Transverse colon (tissue), 4 donors: Measurements from ENCODE around the gene FCER2. TPM values are rescaled to one million over a fixed set of nuclear protein-coding genes. Genes with fewer than 3 reads are reported as not detected.

Experiments
- DNase-seq: peaks from one replicate; pipeline ENCODE4 v3.0.0-alpha.2; 2019
- H3K27ac ChIP-seq, 4 donors: fragments of 200-600 bp; sonication (generic); 2 replicates each; pipeline ENCODE4 v1.5.1; 2016 to 2018; ENCODE audit warnings: inconsistent platforms in 4 of 4
- H3K27me3 ChIP-seq: fragments of 200-600 bp; sonication (generic); 2 replicates; pipeline ENCODE4 v1.5.1; 2017; ENCODE audit warnings: inconsistent platforms
- H3K36me3 ChIP-seq, 4 donors: fragments of 200-600 bp; sonication (generic); 2 replicates each; pipeline ENCODE4 v1.5.1; 2017 to 2019; ENCODE audit warnings: inconsistent platforms in 4 of 4
- H3K4me1 ChIP-seq, 4 donors: fragments of 200-600 bp; sonication (generic); 2 replicates each; pipeline ENCODE4 v1.5.1; 2017 to 2020; ENCODE audit warnings: inconsistent platforms in 4 of 4
- H3K4me3 ChIP-seq, 4 donors: fragments of 200-600 bp; sonication (generic); 1 replicate in 1 of 4; 2 replicates in 3 of 4; pipeline versions ENCODE4 v1.5.1 to v1.6.1; 2017 to 2019; ENCODE audit warnings: inconsistent platforms in 4 of 4
- H3K9me3 ChIP-seq, 2 donors: fragments of 200-600 bp; sonication (generic); 2 replicates each; pipeline ENCODE4 v1.5.1; 2017 to 2019; ENCODE audit warnings: inconsistent platforms in 2 of 2
- CTCF ChIP-seq, 5 experiments: fragments of 200-600 bp in 3 of 5; fragments of 450-650 bp in 2 of 5; sonication (generic) in 3 of 5; IDR thresholded peaks; 1 replicate in 2 of 5; 2 replicates in 3 of 5; pipeline ENCODE4 v1.5.1; 2016 to 2017; ENCODE audit warnings: antibody characterized with exemption in 5 of 5, inconsistent platforms in 3 of 5, mild to moderate bottlenecking in 2 of 5, moderate library complexity in 1 of 5
- EP300 ChIP-seq: sonication (generic); formaldehyde crosslinking; IDR thresholded peaks from one replicate; pipeline ENCODE4 v1.6.1; 2017; ENCODE audit warnings: antibody characterized with exemption, low read depth
- POLR2A ChIP-seq: fragments of 450-650 bp; IDR thresholded peaks from one replicate; pipeline ENCODE4 v1.6.1; 2016; ENCODE audit warnings: antibody characterized with exemption, mild to moderate bottlenecking, moderate library complexity
- POLR2AphosphoS5 ChIP-seq, 3 donors: sonication (generic); formaldehyde crosslinking; IDR thresholded peaks; one replicate each; pipeline ENCODE4 v1.6.1; 2016; ENCODE audit warnings: antibody characterized with exemption in 3 of 3
- WGBS, 2 donors: methylation state at CpG; one replicate each; pipeline ENCODE4 v1.1.5; 2018; ENCODE audit warnings: low coverage in 1 of 2; 5-methylcytosine and 5-hydroxymethylcytosine counted together
- in situ Hi-C, 4 donors: fragments of 200-750 bp; cut with MboI; loops; one replicate each; pipeline versions ENCODE4 v1.15.0 to v1.15.1; 2017; ENCODE audit warnings: low sequenced_read_pairs in 3 of 4, low pct_ligation_motif_present in 1 of 4, low pct_unique_long_range_greater_than_20kb in 1 of 4
- intact Hi-C: fragments of 100-400 bp; cut with DNase I; formaldehyde crosslinking; loops from one replicate; pipeline ENCODE4 v1.15.1; 2023; ENCODE audit warnings: low total_unique reads
- total RNA-seq, 4 donors: library from RNA; depleted of rRNA; stranded (reverse); fragments of >200 nt; gene quantifications; one replicate each; pipeline ENCODE4 v1.1.0, GENCODE V29; 2016

Gene FCER2
- total RNA-seq, 4 donors from 2014 or later: 0.27 to 10.1 (median 4.3) TPM; not detected in 1

- H3K4me3 ChIP-seq: peak overlapping the region; percentile 76 to 98 (median 94)
- intact Hi-C loops: loop anchor here (10.0 kb wide), 1 partner anchor 587 kb away; no protein-coding TSS in a partner anchor
- peak; percentile 82 for DNase-seq
- no peaks in the 10 kb centered on the region for H3K36me3 ChIP-seq
- 14 to 44% methylated on average over 5 to 42 of the region's 43 CpGs for WGBS, 2 donors
- in situ Hi-C loops: loop anchor here in 1 of 4 donors (10.0 kb wide), 1 partner anchor 117 kb away; no protein-coding TSS in a partner anchor
- H3K27ac ChIP-seq: peak overlapping the region; percentile 84 to 90 (median 89)
- TF ChIP-seq POLR2AphosphoS5 (IDR thresholded peaks at IDR 0.05) (no peak), POLR2A (no peak), CTCF (IDR thresholded peaks at IDR 0.05) (peak; percentile 34 to 77 (median 56))
- no peaks in the 10 kb centered on the region for H3K9me3 ChIP-seq
- H3K4me1 ChIP-seq: peaks cover 0 to 14% (median 9%) of the 10 kb centered on the region in 4 donors
- H3K27me3 ChIP-seq: peaks cover 16% of the 10 kb centered on the region
These were observed 20.4 kb downstream of the FCER2 start for GRCh38 chr19:7681340-7682174.

DNA sequence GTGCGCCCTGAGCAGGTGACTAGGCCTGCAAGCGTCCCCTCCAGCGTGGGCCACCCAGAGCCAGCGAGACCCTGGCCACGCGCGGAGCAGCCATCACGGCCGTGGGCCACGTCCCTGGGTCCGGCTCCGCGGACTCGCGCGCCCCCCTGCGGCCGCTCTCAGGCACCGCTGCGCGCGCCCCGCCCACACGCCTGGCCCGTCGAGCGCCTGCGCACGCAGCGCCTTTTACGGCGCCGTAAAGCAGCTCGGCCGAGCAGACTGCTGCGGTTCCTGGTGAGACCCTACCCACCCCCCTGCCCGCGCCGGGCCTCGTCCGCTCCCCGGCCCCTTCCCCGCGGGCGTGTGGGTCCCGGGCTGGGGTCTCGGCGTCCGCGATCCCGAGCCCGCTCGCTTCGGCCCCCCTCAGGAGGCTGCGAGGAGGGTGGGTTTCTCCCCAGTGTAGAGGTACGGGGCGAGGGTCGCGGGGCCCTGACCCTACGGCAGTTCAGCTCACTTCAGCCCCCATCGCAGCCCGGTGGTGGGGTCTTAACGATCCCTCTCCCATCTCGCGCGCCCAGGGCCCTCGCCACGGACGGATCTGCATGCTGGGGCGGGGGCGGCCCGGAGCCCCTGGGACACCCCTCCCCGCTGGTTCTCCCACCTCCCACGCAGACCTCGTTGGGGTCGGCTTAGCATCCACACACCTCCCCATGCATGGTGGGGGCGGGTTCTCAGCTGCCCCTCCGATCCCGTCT, 21.2 kb downstream of the FCER2 start, which contains the start of gene TRAPPC5:
Gene TRAPPC5 (plus strand): TSS at position 228 of the 734 bp plus-strand sequence. CDS start 1,421 bp downstream, outside the sequence.
- peak; percentile 89 for DNase-seq
- Histone ChIP-seq H3K4me1 (peaks cover 0 to 14% (median 9%) of the 10 kb centered on the region in 4 donors), H3K4me3 (peak within 1 kb of the TSS; percentile 76 to 98 (median 94)), H3K27ac (peak within 1 kb of the TSS; percentile 84 to 90 (median 89)), H3K9me3 (no peaks in the 10 kb centered on the region), H3K36me3 (no peaks in the 10 kb centered on the region), H3K27me3 (peaks cover 24% of the 10 kb centered on the region)
- WGBS, 2 donors: 1% methylated on average over 24 of the region's 79 CpGs; no CpG with 5 or more reads in 1 of the 2 donors
- intact Hi-C loops (loop anchor here (10.0 kb wide), 1 partner anchor 586 kb away; no protein-coding TSS in a partner anchor), in situ Hi-C loops (loop anchor here in 1 of 4 donors (10.0 kb wide), 1 partner anchor 116 kb away; no protein-coding TSS in a partner anchor)
- TF ChIP-seq POLR2A: peak; percentile 32
- peak in 4 of 5 experiments; percentile 83 to 98 (median 90) for TF ChIP-seq CTCF (IDR thresholded peaks at IDR 0.05)
- TF ChIP-seq POLR2AphosphoS5 (IDR thresholded peaks at IDR 0.05): peak; percentile 27 to 66 (median 49)
- TF ChIP-seq EP300: no peak

DNA sequence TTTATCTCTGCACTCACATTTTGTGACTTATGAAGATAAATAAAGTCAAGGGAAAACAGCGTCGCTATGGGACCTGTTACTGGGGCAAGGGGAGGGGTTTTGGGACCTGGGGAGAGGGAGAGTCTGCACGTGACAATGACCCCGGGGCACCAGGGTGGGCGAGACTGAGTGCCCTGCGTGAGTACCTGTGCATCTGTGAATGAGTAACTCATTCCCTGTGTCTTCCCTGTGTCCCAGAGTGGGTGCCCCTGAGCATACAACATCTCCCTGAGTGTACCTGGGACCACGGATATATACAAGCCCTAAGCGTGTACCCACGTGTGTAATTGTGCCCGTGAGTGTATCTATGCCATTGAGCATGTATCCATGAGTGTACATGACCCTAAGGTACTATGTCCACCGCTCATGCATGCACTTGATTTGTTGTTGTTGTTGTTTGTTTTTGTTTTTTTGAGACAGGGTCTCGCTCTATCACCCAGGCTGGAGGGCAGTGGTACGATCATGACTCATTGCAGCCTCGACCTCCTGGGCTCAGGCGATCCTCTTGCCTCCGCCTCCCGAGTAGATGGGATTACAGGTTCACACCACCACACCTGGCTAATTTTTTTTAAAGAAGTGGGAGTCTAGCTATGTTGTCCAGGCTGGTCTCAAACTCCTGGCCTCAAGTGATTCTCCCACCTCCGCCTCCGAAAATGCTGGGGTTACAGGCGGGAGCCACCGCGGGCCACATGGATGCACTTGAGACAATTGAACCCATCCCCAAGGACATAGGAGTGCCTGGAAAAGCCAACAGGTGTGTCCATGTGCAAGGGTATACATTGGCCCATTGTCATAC, 21.9 kb downstream of the FCER2 start:
- intact Hi-C loops: loop anchor here (1.0 to 10.0 kb wide), 2 partner anchors 29 to 585 kb away; no protein-coding TSS in a partner anchor
- no peaks in the 10 kb centered on the region for H3K9me3 ChIP-seq
- H3K4me3 ChIP-seq: peak overlapping the region in 2 of 4 donors; percentile 93 to 94
- peak overlapping the region in 2 of 4 donors; percentile 89 to 90 for H3K27ac ChIP-seq
- in situ Hi-C loops: loop anchor here in 1 of 4 donors (10.0 kb wide), 1 partner anchor 115 kb away; no protein-coding TSS in a partner anchor
- 35 to 85% methylated on average over 4 to 22 of the region's 22 CpGs for whole genome bisulfite sequencing, 2 donors
- peaks cover 0 to 14% (median 9%) of the 10 kb centered on the region in 4 donors for H3K4me1 ChIP-seq
- no peaks in the 10 kb centered on the region for H3K36me3 ChIP-seq
- peaks cover 32% of the 10 kb centered on the region for H3K27me3 ChIP-seq
- no peak for TF ChIP-seq POLR2A
- TF ChIP-seq EP300: no peak
- no peak for TF ChIP-seq POLR2AphosphoS5 (IDR thresholded peaks at IDR 0.05)
- TF ChIP-seq CTCF (IDR thresholded peaks at IDR 0.05): peak in 1 of 5 experiments; percentile 51
- DNase-seq: no peak
